Measurements from ENCODE around the gene FRAS1.
"Not testable (repeated sequence)": the region's sequence is repeated elsewhere in the genome, so short reads cannot be mapped to it uniquely, and the experiment has no call there.

The FRAS1 gene

DNA sequence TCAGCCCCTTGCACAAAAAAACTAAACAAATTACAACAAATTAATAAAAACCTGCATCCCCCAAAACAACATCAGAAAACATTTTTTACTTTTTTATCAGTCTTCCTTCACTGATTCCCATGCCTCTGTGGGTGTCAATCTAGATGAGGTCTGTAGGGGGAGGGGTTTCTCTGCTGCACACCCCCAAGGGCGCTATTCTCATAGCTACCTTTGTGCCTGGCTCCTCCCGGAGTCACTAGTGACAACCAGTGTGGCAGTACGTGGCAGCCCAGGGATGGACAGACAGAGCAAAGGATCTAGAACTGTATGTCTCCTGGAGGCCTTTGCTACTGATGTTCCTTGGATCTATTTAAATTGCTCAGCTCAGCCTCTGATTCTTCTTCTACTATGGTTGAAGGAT, 266.3 kb downstream of the FRAS1 start:
- Histone ChIP-seq H3K27ac (ENCODE audit: low read length) (no peak overlapping the region), H3K4me3 (ENCODE audit: low read length in 2 of 2) (no peak overlapping the region), H3K4me1 (ENCODE audit: control insufficient read depth, insufficient read depth, low read length) (no peaks in the 10 kb centered on the region), H3K27me3 (ENCODE audit: control insufficient read depth in 1 of 2, insufficient read depth in 2 of 2, low read length in 2 of 2) (no peaks in the 10 kb centered on the region), H3K9me3 (ENCODE audit: control insufficient read depth in 2 of 2, low read length in 2 of 2) (no peaks in the 10 kb centered on the region), H3K9ac (ENCODE audit: low read length in 2 of 2) (no peak overlapping the region), H3K36me3 (ENCODE audit: control insufficient read depth in 2 of 2, insufficient read depth in 2 of 2, low read length in 2 of 2) (no peaks in the 10 kb centered on the region)

DNA sequence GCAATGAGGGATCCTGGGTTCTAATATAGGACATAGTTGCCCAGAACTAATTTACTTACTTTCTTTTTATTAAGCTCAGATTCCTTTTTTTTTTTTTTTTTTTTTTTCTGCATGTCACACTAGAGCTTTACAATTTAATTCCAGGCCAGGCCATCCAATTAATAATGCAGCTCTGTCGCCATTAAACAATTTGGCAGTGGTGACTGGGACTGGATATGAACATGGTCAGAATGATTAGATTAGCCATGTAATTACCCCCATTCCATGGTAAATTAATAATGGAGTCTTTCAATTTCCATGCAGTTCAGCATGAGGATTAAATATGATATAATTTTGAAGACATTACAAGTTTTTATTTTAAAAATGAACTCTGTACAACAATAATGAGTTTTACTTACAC, 267.5 kb downstream of the FRAS1 start:
- no peaks in the 10 kb centered on the region for H3K27me3 ChIP-seq (ENCODE audit: control insufficient read depth in 1 of 2, insufficient read depth in 2 of 2, low read length in 2 of 2)
- no peak overlapping the region for H3K27ac ChIP-seq (ENCODE audit: low read length)
- H3K4me1 ChIP-seq (ENCODE audit: control insufficient read depth, insufficient read depth, low read length), result no peaks in the 10 kb centered on the region
- no peak overlapping the region for H3K4me3 ChIP-seq (ENCODE audit: low read length in 2 of 2)
- no peaks in the 10 kb centered on the region for H3K36me3 ChIP-seq (ENCODE audit: control insufficient read depth in 2 of 2, insufficient read depth in 2 of 2, low read length in 2 of 2)
- H3K9ac ChIP-seq (ENCODE audit: low read length in 2 of 2), result no peak overlapping the region
- H3K9me3 ChIP-seq (ENCODE audit: control insufficient read depth in 2 of 2, low read length in 2 of 2), result no peaks in the 10 kb centered on the region

DNA sequence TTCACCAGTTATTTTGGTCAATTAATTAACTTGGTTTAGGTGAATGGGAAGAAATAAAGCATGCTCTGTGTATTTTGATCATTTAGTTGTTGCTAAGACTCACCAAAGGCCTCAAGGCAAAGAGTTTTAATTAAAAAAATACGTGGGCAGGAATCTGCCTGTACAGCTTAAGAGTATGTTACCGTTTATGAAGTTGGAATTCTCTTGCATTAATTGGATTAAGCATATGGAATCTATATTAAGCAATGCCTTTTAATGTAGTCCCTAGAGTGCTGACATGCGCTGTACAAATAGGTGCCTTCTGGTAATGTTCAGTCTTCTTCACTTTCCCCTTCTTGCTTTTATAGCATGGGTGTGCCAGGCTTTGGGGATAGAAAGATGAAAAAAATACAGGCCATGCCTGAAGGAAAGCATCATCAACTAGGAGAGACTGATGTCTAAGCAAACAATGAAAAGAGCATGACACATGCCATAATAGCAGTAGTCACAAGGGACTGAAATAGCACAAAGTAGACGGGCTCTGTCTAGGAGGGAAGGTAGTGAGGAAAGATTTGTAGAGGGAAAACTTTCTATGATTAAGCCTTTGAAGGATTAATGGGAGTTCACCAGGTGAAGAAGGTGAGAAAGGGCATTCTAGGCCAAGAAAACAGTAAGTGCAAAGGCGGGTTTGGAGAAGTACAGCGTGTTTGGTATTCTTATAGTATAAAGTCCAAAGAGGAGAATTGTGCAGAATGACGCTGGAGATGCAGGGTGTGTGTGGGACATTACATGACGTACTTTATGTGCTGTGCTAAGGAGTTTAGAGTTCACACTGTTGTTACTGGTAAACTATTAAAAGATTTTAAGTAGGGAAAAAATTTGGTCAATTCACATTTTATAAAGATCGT, 268.4 kb downstream of the FRAS1 start:
- Histone ChIP-seq H3K4me1 (ENCODE audit: control insufficient read depth, insufficient read depth, low read length) (no peaks in the 10 kb centered on the region), H3K9ac (ENCODE audit: low read length in 2 of 2) (no peak overlapping the region), H3K27ac (ENCODE audit: low read length) (no peak overlapping the region), H3K27me3 (ENCODE audit: control insufficient read depth in 1 of 2, insufficient read depth in 2 of 2, low read length in 2 of 2) (no peaks in the 10 kb centered on the region), H3K36me3 (ENCODE audit: control insufficient read depth in 2 of 2, insufficient read depth in 2 of 2, low read length in 2 of 2) (no peaks in the 10 kb centered on the region), H3K9me3 (ENCODE audit: control insufficient read depth in 2 of 2, low read length in 2 of 2) (no peaks in the 10 kb centered on the region), H3K4me3 (ENCODE audit: low read length in 2 of 2) (no peak overlapping the region)

DNA sequence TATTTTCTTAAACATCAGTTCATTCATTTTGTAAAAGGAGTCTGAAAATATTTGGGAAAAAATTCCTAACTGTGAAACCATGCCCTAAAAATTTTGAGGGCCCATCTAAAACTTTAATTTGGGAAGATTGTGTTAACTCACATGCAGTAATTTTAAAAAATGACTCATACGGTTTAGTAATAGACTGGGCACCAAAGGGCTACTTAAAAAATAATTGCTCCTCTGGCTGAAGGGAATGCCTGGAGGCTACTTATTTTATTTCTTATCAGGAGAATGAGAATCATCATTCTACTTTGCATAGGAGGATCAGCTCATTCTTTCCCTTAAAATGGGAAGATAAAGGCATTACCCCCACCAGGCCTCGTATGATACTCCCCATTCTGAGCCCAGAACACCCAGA, 271.5 kb downstream of the FRAS1 start:
- not testable (repeated sequence) for H3K27me3 ChIP-seq (ENCODE audit: control insufficient read depth in 1 of 2, insufficient read depth in 2 of 2, low read length in 2 of 2); H3K36me3 ChIP-seq (ENCODE audit: control insufficient read depth in 2 of 2, insufficient read depth in 2 of 2, low read length in 2 of 2); H3K9ac ChIP-seq (ENCODE audit: low read length in 2 of 2); H3K4me1 ChIP-seq (ENCODE audit: control insufficient read depth, insufficient read depth, low read length); H3K9me3 ChIP-seq (ENCODE audit: control insufficient read depth in 2 of 2, low read length in 2 of 2); H3K27ac ChIP-seq (ENCODE audit: low read length); H3K4me3 ChIP-seq (ENCODE audit: low read length in 2 of 2)

DNA sequence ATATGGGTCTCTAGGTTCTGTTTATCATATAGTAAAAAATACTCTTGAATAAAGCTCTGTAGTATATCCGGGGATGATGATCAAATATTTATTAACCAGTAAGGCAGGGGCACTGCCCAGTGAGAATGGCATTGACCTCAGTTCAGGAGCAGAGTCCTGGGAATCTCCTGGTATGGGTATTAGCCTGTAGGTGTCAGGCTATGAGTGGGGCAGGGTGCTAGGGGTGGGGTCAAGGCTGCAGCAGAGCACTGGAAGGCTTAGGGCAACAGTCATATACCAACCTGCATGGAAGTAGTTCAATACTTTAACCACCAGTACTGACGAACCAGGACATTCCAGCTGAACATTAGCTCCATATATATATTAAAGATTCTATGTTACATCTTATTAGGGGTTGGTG, 274.1 kb downstream of the FRAS1 start:
- Histone ChIP-seq H3K36me3 (ENCODE audit: control insufficient read depth in 2 of 2, insufficient read depth in 2 of 2, low read length in 2 of 2) (no peaks in the 10 kb centered on the region), H3K27ac (ENCODE audit: low read length) (no peak overlapping the region), H3K4me3 (ENCODE audit: low read length in 2 of 2) (no peak overlapping the region), H3K4me1 (ENCODE audit: control insufficient read depth, insufficient read depth, low read length) (no peaks in the 10 kb centered on the region), H3K9me3 (ENCODE audit: control insufficient read depth in 2 of 2, low read length in 2 of 2) (no peaks in the 10 kb centered on the region), H3K27me3 (ENCODE audit: control insufficient read depth in 1 of 2, insufficient read depth in 2 of 2, low read length in 2 of 2) (no peaks in the 10 kb centered on the region), H3K9ac (ENCODE audit: low read length in 2 of 2) (no peak overlapping the region)

DNA sequence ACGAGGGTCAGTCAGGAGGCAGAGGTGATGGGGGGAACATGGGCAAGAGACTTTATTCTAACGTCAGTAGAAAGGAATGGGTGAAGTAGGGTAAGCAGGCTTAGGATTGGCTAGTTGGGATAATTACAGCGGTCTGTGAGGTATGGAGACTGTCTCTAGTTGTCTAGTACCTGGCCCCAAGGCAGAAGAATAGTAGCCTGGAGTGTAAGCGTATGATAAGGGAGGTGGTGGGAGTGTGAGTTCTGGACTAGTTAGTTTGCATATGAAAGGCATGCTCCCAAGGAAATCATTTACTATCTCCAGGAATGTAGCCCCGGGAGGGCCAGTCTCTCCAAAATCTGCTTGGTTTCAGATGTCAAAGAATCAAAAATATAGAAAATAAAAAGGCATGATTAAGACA, 274.8 kb downstream of the FRAS1 start:
- H3K27ac ChIP-seq (ENCODE audit: low read length), result no peak overlapping the region
- H3K36me3 ChIP-seq (ENCODE audit: control insufficient read depth in 2 of 2, insufficient read depth in 2 of 2, low read length in 2 of 2), result no peaks in the 10 kb centered on the region
- no peaks in the 10 kb centered on the region for H3K27me3 ChIP-seq (ENCODE audit: control insufficient read depth in 1 of 2, insufficient read depth in 2 of 2, low read length in 2 of 2)
- no peak overlapping the region for H3K9ac ChIP-seq (ENCODE audit: low read length in 2 of 2)
- H3K9me3 ChIP-seq (ENCODE audit: control insufficient read depth in 2 of 2, low read length in 2 of 2), result no peaks in the 10 kb centered on the region
- H3K4me1 ChIP-seq (ENCODE audit: control insufficient read depth, insufficient read depth, low read length), result no peaks in the 10 kb centered on the region
- H3K4me3 ChIP-seq (ENCODE audit: low read length in 2 of 2), result no peak overlapping the region

DNA sequence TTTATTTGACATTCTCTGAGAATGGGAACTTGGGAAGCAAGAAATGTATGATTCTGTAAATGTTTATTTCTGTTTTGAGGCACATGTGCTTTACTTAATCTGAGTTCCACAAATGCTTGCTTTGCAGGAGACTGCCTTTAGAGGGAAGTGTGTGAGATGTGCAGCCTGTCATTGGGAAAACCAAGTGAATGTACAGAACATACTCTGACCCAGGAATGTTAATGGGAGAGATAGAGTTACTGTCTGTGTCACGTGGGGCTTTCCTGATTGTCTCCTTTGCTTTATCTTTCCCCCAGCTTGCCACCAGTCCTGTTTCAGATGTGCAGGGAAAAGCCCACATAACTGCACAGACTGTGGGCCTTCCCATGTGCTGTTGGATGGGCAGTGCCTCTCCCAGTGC, 275.9 kb downstream of the FRAS1 start:
- no peak overlapping the region for H3K9ac ChIP-seq (ENCODE audit: low read length in 2 of 2)
- H3K9me3 ChIP-seq (ENCODE audit: control insufficient read depth in 2 of 2, low read length in 2 of 2), result no peaks in the 10 kb centered on the region
- H3K4me3 ChIP-seq (ENCODE audit: low read length in 2 of 2), result no peak overlapping the region
- no peaks in the 10 kb centered on the region for H3K4me1 ChIP-seq (ENCODE audit: control insufficient read depth, insufficient read depth, low read length)
- no peak overlapping the region for H3K27ac ChIP-seq (ENCODE audit: low read length)
- no peaks in the 10 kb centered on the region for H3K36me3 ChIP-seq (ENCODE audit: control insufficient read depth in 2 of 2, insufficient read depth in 2 of 2, low read length in 2 of 2)
- H3K27me3 ChIP-seq (ENCODE audit: control insufficient read depth in 1 of 2, insufficient read depth in 2 of 2, low read length in 2 of 2), result no peaks in the 10 kb centered on the region

DNA sequence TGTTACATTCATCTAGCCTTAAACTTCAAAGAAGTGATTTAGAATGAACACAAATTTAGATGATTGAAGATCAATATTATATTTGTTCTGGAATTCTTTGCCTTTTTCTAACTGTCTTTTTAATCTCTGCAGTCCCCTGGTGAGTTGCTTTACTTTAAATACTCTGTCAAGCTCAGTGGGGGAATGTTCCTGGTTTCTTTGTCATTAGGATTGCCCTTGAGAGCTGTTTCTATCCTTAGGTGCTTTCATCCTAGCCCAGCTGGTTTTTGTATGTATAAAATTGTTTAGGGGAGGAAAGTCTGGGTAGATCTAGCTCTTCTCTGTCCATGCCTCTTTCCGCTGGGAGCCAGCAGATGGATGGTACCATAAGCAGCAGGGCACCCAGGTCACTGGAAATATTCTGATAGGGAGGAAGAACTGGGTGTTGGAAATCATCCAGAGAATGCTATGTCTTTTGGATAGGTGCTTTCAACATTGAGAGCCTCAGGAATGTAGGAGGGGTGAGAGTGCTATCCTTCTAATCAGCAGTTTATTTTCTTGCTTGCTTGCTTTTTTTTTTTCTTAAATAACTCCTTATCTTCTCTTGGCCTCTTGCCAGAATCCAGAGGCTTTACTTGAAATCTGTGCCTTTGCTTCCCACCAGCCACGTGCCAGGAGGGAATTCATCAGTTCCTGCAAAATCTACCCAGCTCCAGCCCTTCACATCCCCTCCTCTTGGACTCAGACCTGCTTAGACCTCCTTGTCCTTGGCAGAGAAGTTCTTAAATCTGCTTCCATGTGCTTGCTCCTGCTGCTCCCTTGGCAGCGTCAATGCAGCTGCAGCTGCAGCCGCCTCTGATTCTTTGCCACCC, 279.2 kb downstream of the FRAS1 start:
- H3K36me3 ChIP-seq (ENCODE audit: control insufficient read depth in 2 of 2, insufficient read depth in 2 of 2, low read length in 2 of 2), result no peaks in the 10 kb centered on the region
- no peak overlapping the region for H3K9ac ChIP-seq (ENCODE audit: low read length in 2 of 2)
- H3K4me3 ChIP-seq (ENCODE audit: low read length in 2 of 2), result no peak overlapping the region
- no peaks in the 10 kb centered on the region for H3K4me1 ChIP-seq (ENCODE audit: control insufficient read depth, insufficient read depth, low read length)
- H3K27ac ChIP-seq (ENCODE audit: low read length), result no peak overlapping the region
- no peaks in the 10 kb centered on the region for H3K9me3 ChIP-seq (ENCODE audit: control insufficient read depth in 2 of 2, low read length in 2 of 2)
- H3K27me3 ChIP-seq (ENCODE audit: control insufficient read depth in 1 of 2, insufficient read depth in 2 of 2, low read length in 2 of 2), result no peaks in the 10 kb centered on the region

DNA sequence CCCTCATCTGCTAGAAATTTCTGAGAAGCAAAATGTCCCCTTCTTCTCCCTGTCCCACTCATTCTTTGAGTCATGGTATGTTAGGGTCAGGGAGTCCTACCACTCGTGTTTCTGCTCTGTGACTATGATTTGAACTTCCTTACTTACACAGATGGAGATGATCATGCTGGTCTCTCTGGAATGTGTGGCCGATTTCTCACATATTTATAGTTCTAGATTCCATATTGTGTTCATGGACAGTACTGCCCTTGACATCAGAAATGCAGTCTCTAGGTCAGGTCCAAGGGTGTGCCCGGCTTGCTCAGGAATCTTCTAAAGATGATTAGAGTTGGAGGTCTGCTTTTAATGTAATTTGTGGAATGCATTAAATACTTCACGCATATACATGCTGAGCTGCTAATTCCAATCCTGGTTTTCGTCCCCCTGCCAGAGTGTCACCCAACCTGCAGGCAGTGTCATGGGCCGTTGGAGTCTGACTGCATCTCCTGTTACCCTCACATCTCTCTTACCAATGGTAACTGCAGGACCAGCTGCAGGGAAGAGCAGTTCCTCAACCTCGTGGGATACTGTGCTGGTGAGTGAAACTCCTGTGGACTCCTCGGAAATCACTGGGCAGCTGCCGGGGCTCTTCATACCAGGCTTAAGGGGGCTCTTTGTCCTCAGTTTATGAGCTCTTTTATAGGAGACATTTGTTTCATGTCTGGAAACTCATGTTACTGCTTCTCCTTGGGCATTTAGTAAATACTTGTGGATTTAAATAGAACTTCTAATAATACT, 280.3 kb downstream of the FRAS1 start:
- Histone ChIP-seq H3K27ac (ENCODE audit: low read length) (no peak overlapping the region), H3K4me3 (ENCODE audit: low read length in 2 of 2) (no peak overlapping the region), H3K9me3 (ENCODE audit: control insufficient read depth in 2 of 2, low read length in 2 of 2) (no peaks in the 10 kb centered on the region)

DNA sequence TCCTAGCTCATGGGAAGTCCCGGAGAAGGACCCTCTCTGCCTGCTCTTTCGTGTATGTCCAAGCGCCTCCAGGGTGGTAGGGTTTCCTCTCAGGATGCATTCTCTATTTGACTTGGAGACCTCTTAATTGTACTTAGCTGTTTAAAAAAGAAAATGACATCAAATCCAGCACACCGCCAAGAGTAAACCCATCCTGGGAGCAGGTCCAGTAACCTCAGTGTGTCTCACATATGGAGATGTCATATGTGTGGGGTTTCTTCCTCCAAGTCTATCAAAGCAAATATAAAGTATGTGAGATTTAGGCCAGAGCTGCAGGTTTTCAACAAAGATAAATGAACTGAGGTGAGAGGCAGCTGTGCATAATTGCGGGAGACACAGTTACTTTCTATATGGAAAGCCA, 285.0 kb downstream of the FRAS1 start:
- H3K27me3 ChIP-seq (ENCODE audit: control insufficient read depth in 1 of 2, insufficient read depth in 2 of 2, low read length in 2 of 2), result no peaks in the 10 kb centered on the region
- H3K4me3 ChIP-seq (ENCODE audit: low read length in 2 of 2), result no peak overlapping the region
- H3K9me3 ChIP-seq (ENCODE audit: control insufficient read depth in 2 of 2, low read length in 2 of 2), result no peaks in the 10 kb centered on the region
- no peaks in the 10 kb centered on the region for H3K4me1 ChIP-seq (ENCODE audit: control insufficient read depth, insufficient read depth, low read length)
- H3K36me3 ChIP-seq (ENCODE audit: control insufficient read depth in 2 of 2, insufficient read depth in 2 of 2, low read length in 2 of 2), result no peaks in the 10 kb centered on the region
- H3K9ac ChIP-seq (ENCODE audit: low read length in 2 of 2), result no peak overlapping the region
- H3K27ac ChIP-seq (ENCODE audit: low read length), result no peak overlapping the region

More for the DNA sequence above, 280.3 kb downstream of the FRAS1 start:
- no peaks in the 10 kb centered on the region for H3K4me1 ChIP-seq (ENCODE audit: control insufficient read depth, insufficient read depth, low read length)
- H3K36me3 ChIP-seq (ENCODE audit: control insufficient read depth in 2 of 2, insufficient read depth in 2 of 2, low read length in 2 of 2), result no peaks in the 10 kb centered on the region
- no peak overlapping the region for H3K9ac ChIP-seq (ENCODE audit: low read length in 2 of 2)
- no peaks in the 10 kb centered on the region for H3K27me3 ChIP-seq (ENCODE audit: control insufficient read depth in 1 of 2, insufficient read depth in 2 of 2, low read length in 2 of 2)

Data from stomach smooth muscle (tissue), 2 donors.